Astrocyte of the cerebellum (primary cell): ENCODE data around the gene SH3PXD2B.
A peak's percentile ranks its signal among the peaks of the same experiment; 100 is the strongest.

Experiments used
- DNase-seq: peaks from one replicate; pipeline ENCODE4 v3.0.0-alpha.2; 2011; ENCODE audit warnings: low read depth
- H3K4me3 ChIP-seq: 2 replicates; pipeline ENCODE4 v1.5.1; 2011; ENCODE audit warnings: mild to moderate bottlenecking, low read depth, low read length, moderate library complexity
- CTCF ChIP-seq: IDR thresholded peaks from 2 replicates; pipeline ENCODE4 v1.5.1; 2012; ENCODE audit warnings: low read length, low read depth, moderate library complexity, mild to moderate bottlenecking; ENCODE audit errors: missing control alignments
- in situ Hi-C: cut with HindIII; loops from 2 replicates; pipeline ENCODE4 v1.10.0; 2017; ENCODE audit warnings: low sequenced_read_pairs

Gene SH3PXD2B

GRCh38 chr5:172421020-172421419 lies 33.3 kb downstream of the SH3PXD2B start:
- H3K4me3 ChIP-seq: no peak overlapping the region
- TF ChIP-seq CTCF: no peak
- no peak for DNase-seq
- in situ Hi-C loops: no loop called here

- peak; percentile 96 for DNase-seq
- H3K4me3 ChIP-seq: no peak overlapping the region
- in situ Hi-C loops: no loop called here
- no peak for TF ChIP-seq CTCF
Measured at GRCh38 chr5:172420235-172420939, 33.9 kb downstream of the SH3PXD2B start.

GRCh38 chr5:172418862-172419814 lies 35.2 kb downstream of the SH3PXD2B start:
- H3K4me3 ChIP-seq: no peak overlapping the region

GRCh38 chr5:172417983-172418630 lies 36.2 kb downstream of the SH3PXD2B start:
- in situ Hi-C loops: no loop called here
- no peak for TF ChIP-seq CTCF
- peak; percentile 94 for DNase-seq
- no peak overlapping the region for H3K4me3 ChIP-seq

More at GRCh38 chr5:172418862-172419814, 35.2 kb downstream of the SH3PXD2B start:
- DNase-seq: no peak
- in situ Hi-C loops: no loop called here
- TF ChIP-seq CTCF: no peak

- in situ Hi-C loops: no loop called here
- DNase-seq: no peak
- no peak overlapping the region for H3K4me3 ChIP-seq
- no peak for TF ChIP-seq CTCF
Measured at GRCh38 chr5:172417130-172417841, 37.0 kb downstream of the SH3PXD2B start.
